Erythroblast (primary cell): ENCODE data around the gene HSD17B3.
"Not testable (repeated sequence)": the region's sequence is repeated elsewhere in the genome, so short reads cannot be mapped to it uniquely, and the experiment has no call there.

ENCODE experiments used
- DNase-seq, 2 experiments: peaks; one replicate each; lab custom pipeline; 2025; lab: John Stamatoyannopoulos, UW
- GATA1 ChIP-seq: IDR thresholded peaks from 2 replicates; pipeline ENCODE4 v1.6.1; 2011; ENCODE audit warnings: low read depth, mild to moderate bottlenecking, control low read depth, low read length, moderate library complexity
- POLR2A ChIP-seq: IDR thresholded peaks from 2 replicates; pipeline ENCODE4 v1.6.1; 2011; ENCODE audit warnings: mild to moderate bottlenecking, low read length

The HSD17B3 gene

GRCh38 chr9:96274939-96275338 lies 27.0 kb downstream of the HSD17B3 start:
- TF ChIP-seq POLR2A (no peak), GATA1 (no peak)

GRCh38 chr9:96270236-96270744 lies 31.7 kb downstream of the HSD17B3 start:
- no peak for TF ChIP-seq POLR2A
- TF ChIP-seq GATA1: no peak

More at GRCh38 chr9:96274939-96275338, 27.0 kb downstream of the HSD17B3 start:
- DNase-seq: no peak

GRCh38 chr9:96258967-96259366 lies 43.0 kb downstream of the HSD17B3 start:
- DNase-seq: no peak
- TF ChIP-seq GATA1: no peak
- no peak for TF ChIP-seq POLR2A

More at GRCh38 chr9:96270236-96270744, 31.7 kb downstream of the HSD17B3 start:
- no peak for DNase-seq

DNA sequence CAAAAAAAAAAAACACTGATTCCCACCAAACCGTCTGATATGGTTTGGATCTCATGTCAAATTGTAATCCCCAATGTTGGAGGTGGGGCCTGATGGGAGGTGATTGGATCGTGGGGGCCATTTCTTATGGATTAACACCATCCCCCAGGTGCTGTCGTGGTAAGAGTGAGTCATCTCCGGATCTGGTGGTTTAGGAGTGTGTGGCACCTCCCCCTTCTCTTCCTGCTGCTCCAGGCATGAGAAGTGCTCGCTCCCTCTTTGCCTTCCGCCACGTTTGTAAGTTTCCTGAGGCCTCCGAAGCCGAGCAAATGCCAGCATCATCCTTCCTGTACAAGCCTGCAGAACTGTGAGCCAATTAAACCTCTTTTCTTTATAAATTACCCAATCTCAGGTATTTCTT lies 45.2 kb downstream of the HSD17B3 start:
- TF ChIP-seq GATA1 (no peak), POLR2A (no peak)
- DNase-seq: no peak

GRCh38 chr9:96255698-96256097 lies 46.3 kb downstream of the HSD17B3 start:
- DNase-seq: no peak
- no peak for TF ChIP-seq GATA1
- no peak for TF ChIP-seq POLR2A

- DNase-seq: peak in 1 of 2 experiments; percentile 29
- no peak for TF ChIP-seq POLR2A
- TF ChIP-seq GATA1: no peak
Observed at GRCh38 chr9:96253059-96253696, 48.8 kb downstream of the HSD17B3 start.

GRCh38 chr9:96251451-96251850 lies 50.5 kb downstream of the HSD17B3 start:
- no peak for DNase-seq
- TF ChIP-seq POLR2A (no peak), GATA1 (no peak)

DNA sequence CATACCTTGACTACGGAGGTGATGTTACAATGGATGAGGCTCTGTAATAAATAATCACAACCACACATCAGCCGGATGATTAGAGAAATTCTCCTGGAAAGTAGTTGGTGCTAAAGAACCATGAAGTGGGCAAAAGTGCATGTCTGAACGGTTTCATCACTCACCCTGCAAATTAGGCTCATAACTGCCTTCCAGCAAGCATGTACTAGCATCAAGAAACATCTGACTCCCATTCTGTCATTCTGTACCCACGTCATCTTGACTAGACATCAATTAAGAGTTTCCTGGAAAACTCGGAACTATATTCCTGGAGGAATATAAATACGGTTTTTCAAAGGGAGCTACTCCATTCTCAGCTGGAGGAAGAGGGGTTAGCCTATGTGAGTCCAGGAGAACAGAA lies 52.2 kb downstream of the HSD17B3 start:
- no peak for DNase-seq
- TF ChIP-seq GATA1 (no peak), POLR2A (no peak)

- no peak for TF ChIP-seq POLR2A
- TF ChIP-seq GATA1: no peak
- DNase-seq: no peak
Observed at GRCh38 chr9:96246267-96246671, 55.7 kb downstream of the HSD17B3 start.

GRCh38 chr9:96245399-96245798 lies 56.6 kb downstream of the HSD17B3 start:
- DNase-seq: peak; percentile 31 to 37

DNA sequence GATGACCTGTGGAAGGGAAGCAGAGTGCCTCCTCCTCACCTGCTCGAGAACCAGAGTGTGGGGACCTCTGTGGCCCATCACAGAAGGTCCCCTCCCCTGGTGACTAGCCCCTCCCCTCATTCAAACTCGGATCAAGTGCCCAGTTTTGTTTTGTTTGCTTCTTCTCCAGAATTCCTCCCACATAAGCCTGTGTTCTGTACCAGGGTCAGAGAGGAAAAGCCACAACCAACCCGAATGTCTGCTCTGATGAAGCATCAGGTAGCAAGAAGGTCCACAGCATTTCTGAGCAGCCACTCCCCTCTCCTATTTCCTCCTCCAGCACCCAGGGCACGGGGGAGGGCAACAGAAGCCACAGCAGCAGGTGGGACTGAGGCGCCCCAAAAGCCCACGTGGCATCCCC lies 58.2 kb downstream of the HSD17B3 start:
- no peak for DNase-seq
- TF ChIP-seq GATA1: no peak

More at GRCh38 chr9:96245399-96245798, 56.6 kb downstream of the HSD17B3 start:
- TF ChIP-seq POLR2A (no peak), GATA1 (no peak)

DNA sequence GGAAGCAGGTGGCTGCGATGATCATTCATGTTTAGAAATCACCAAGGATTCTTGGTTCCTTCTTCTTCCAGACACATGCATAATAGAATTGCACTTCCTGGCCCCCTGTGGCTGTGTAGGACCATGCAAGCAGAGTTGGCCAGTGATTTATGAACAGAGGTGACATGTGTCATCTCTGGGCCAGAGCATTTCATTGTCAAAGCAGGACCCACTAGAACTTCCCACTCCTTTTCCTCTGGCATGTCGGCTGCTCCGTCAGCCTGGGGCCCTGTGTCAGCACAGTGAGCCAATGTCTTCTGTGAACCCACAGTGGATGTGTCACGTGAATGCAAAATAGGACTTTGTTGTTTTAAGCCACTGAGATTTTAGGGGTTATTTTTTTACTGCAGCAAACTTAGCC lies 59.2 kb downstream of the HSD17B3 start:
- no peak for DNase-seq
- TF ChIP-seq POLR2A: no peak
- no peak for TF ChIP-seq GATA1

DNA sequence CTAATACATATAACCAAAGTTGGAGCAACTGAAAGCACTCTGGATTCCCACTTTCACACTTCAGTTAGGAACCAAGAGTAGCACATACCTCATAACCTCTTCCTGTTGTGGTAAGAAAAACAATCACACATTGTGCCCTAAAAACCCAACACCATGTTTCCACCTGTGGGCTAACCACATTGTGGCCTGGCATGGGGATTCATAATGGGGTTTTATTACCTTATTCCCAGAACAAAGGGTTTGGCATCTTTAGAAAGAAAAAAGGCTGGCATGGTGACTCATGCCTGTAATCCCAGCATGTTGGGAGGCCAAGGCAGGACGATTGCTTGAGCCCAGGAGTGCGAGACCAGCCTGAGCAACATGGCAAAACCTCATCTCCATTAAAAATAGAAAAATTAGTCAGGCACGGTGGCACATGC lies 60.6 kb downstream of the HSD17B3 start:
- TF ChIP-seq POLR2A (no peak), GATA1 (no peak)
- no peak for DNase-seq

DNA sequence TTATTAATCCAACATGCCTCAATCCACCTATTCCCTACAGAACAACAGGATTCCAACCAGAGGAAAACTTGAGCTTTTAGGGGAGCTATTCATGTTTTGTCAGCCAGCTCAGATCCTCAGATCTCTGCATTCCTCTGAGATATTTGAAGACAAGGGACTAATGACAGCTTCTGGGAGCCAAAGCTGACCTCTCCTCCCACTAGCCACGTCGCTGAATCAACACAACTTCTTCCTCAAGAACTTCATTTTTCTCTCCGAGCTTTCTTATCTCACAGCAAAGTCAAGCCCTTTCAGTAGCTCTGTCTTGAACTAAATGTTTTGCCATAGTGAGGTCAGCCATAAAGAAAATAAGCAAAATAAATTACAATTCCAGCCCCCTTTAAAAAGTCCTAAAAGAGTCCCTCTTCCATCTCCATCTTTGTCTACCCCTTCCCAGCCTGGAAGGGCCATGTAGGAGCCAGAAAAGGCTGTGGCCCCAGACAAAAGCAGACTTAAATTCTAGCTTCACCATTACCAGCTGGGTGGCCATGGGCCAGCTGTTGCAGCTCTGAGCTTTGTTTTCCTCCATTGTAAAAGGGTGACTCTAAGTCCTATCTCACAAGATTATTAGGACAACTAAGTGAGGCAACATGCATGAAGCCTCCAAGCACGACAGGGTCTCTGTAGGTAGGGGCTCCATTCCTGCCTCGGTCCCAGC lies 65.0 kb downstream of the HSD17B3 start:
- TF ChIP-seq POLR2A (no peak), GATA1 (no peak)

GRCh38 chr9:96236337-96236736 lies 65.6 kb downstream of the HSD17B3 start:
- not testable (repeated sequence) for DNase-seq

More for the DNA sequence above, 65.0 kb downstream of the HSD17B3 start:
- DNase-seq: no peak

DNA sequence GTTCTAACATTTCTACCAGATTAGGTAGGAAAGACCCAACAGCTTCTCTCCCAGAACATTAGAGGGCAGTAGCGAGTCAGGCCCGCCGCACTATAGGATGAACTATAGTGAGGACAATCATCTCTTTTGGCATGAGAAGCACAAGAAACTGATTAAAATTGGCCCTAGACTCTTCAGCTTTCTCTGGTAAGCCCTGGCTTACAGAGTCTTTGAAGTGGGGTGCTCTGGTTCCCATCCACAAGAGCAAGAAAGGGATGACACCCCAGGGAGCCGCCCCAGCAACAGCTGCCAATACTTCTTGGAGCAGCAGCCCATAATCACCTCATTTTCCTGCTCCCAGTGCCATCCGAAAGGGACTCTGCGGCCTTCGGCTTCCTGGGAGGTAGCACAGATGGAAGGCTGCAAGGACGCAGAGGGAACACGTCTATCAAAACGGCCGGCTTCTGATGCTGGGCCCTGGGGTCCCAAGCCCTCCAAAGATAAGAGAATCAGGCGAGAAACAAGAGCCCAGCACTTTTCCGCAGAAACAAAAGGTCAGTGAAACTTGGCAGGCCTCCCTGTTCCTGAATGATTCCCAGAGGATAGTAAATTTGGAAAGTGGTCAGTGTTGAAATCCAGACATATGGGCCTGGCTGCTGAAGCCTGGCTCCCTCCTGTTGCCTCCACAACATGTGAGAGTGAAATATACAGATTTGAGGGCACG lies 69.3 kb downstream of the HSD17B3 start:
- DNase-seq: peak; percentile 39 to 51
- no peak for TF ChIP-seq POLR2A
- TF ChIP-seq GATA1: no peak
